HG02678 (cell line): ENCODE data around the gene FLNA.
"Not testable (repeated sequence)": the region's sequence is repeated elsewhere in the genome, so short reads cannot be mapped to it uniquely, and the experiment has no call there.

Experiments
- ATAC-seq: cut with Tn5 transposase; IDR thresholded peaks from one replicate; pipeline ENCODE4 v1.9.1; 2021; ENCODE audit warnings: mild to moderate bottlenecking, moderate library complexity; ENCODE audit not compliant: unreplicated experiment

The FLNA gene

GRCh38 chrX:154398668-154399526, 24.5 kb upstream of the FLNA start:
- ATAC-seq, result peak; percentile 14

DNA sequence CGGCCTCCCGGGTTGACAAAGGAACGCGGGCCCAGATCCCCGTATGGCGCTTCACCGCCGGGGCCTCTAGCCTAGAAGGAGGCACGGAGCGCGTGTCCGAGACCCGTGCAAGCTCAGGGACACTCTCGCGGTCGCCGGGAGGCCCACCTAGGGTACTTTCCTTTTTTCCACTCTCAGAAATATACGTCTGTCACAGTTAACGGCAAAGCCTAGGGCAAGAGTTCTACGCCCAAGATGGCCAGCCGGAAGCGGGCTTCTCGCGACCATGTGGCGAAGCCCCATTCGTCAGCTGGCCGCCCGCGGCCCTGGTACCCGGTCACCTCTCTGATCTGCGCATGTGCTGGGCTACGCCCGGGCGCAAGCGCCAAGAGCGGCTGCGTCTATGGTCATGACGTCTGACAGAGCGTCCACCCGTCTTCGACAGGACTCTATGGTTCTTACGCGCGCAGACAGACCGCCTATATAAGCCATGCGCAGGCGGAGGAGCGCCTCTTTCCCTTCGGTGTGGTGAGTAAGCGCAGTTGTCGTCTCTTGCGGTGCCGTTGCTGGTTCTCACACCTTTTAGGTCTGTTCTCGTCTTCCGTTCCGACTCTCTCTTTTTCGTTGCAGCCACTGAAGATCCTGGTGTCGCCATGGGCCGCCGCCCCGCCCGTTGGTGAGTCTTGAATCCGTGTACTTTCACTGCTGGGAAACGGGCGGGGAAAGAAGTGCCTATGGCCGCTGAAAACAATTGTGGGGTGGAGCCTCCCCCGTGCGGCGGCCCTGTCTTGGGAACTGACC, 23.6 kb upstream of the FLNA start, which contains the start of gene RPL10:
RPL10 (plus strand) TSS at position 490 of the 780 bp plus-strand sequence; CDS start at position 633, 143 bp downstream.
- ATAC-seq, result peak; percentile 80

DNA sequence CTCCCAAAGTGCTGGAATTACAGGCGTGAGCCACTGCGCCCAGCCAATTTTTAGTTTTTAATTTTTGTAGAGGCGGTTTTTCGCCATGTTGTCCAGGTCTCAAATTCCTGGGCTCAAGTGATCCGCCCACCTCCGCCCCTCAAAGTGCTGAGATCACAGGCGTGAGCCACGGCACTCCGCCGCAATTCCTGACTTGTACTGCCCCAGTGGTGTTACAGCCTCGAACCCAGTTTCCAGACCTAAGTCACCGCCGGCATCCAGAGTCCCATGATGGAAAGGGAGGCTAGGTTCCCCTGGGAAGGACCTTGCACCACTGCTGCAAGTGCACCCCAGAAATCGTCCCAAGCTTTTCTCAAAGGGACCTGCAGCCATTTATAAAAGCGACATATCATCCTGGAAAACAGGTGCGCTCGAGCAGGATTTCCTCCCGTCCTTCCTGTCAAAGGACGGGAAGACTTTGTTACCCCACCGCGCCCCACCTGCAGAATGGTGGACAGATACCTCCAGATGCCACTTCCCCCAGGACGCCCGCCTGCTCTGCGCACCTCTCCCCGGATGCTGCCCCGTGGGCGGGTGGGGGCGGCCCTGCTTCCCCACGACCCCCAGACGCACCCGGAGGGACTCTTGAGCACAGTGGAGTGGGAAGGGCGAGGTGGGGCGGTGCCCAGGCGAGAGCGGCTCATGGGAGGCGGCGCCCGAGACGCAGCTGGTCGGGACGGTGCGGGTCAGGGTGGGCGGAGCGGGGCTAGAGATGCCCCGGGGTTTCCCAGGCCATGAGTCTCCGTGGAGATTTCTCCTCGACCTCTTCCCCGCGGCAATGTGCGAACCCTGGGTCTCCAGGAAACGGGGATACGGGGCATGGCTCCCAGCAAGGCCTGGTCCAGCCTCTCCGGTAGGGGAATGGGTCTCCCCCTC, 22.8 kb upstream of the FLNA start:
- peak; percentile 67 for ATAC-seq

- not testable (repeated sequence) for ATAC-seq
Measured at GRCh38 chrX:154396363-154396762, 21.9 kb upstream of the FLNA start.

- peak; percentile 78 for ATAC-seq
Measured at GRCh38 chrX:154389812-154390747, 15.6 kb upstream of the FLNA start.

GRCh38 chrX:154388649-154389048, 14.2 kb upstream of the FLNA start:
- not testable (repeated sequence) for ATAC-seq

DNA sequence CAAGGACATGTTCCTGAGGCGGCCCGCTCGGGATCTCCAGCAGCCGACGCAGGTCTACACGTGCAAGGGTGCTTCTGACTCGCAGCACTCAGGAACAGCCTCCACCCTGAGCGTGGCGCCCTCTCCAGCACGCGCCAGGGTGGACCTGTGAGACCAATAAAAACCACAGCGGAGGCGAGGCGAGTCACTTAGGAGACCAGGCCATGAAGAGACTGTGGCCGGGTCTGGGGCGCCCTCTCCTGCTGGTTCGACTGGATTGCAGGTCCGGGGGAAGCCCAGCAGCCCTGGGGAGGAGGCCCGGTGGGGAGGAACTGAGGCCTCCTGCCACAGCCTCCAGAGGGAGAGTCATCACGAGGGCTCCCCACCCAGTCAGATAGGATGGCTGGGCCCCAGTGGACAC, 13.7 kb upstream of the FLNA start:
- ATAC-seq, result not testable (repeated sequence)

DNA sequence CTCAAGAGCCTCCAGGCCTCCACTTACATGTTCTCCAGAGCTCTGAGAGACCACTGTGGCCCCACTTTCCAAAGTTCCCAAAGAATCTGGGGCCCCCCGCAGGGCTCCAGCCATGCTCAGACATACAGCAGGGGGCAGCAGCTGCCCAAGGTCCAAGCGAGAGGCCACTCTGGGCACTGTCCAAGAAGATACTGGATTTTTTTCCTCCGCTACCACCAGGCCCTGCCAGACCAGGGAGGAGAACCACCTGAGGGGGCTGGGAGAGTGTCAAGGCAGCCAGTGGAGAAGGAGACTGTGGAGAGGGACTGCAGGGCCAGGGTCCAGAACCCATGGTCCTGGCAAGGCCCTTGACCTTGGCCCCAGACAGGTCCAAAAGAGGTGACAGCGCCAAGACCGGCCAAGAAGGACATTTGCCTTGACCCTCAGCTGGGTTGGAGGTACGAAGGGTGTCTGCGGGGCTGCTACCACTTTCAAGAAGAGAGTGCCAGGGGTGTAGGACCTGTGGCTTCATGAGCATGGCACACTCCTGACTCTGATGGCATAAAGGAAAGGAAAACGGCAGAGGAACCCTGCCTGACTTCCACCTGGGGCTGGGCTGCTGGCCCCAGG, 10.0 kb upstream of the FLNA start:
- no peak for ATAC-seq

- no peak for ATAC-seq
Measured at GRCh38 chrX:154383359-154384283, 9.2 kb upstream of the FLNA start.

DNA sequence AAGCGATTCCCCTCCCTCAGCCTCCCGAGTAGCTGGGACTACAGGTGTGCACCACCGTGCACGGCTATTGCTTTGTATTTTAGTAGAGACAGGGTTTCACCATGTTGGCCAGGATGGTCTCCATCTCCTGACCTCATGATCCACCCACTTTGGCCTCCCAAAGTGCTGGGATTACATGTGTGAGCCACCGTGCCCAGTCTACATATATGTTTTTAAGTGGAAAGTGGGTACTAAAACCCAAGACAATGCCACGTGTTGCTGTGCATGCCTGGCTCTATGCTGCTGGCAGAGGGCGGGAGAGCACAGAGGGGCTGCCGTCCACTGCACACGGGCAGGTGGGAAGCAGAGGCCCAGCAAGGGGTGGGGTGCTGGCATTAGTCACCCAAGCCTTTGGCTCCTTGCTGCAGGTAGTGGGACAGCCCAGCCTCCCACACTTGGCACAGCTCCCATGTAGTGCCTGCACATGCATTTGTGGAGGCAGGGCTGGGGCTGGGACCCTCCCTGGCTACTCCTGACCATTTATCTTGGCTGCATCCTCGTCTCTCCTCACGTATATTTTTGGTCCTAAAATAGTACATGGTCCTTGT, 8.1 kb upstream of the FLNA start:
- no peak for ATAC-seq

- ATAC-seq, result no peak
Measured at GRCh38 chrX:154381271-154381670, 6.8 kb upstream of the FLNA start.

DNA sequence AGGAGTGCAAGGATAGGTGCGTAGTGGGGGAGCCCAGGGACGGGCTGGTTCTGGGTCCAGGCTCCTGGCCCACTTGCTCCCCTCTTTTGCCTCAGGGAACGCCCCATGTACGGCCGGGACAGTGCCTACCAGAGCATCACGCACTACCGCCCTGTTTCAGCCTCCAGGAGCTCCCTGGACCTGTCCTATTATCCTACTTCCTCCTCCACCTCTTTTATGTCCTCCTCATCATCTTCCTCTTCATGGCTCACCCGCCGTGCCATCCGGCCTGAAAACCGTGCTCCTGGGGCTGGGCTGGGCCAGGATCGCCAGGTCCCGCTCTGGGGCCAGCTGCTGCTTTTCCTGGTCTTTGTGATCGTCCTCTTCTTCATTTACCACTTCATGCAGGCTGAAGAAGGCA, 6.4 kb upstream of the FLNA start:
- ATAC-seq, result no peak

- ATAC-seq, result no peak
Measured at GRCh38 chrX:154380153-154380552, 5.7 kb upstream of the FLNA start.

- ATAC-seq, result no peak
Measured at GRCh38 chrX:154379569-154379951, 5.1 kb upstream of the FLNA start.

- peak; percentile 80 for ATAC-seq
Measured at GRCh38 chrX:154378799-154379568, 4.5 kb upstream of the FLNA start, which contains the start of gene EMD. Gene EMD, plus strand, starts transcription at chrX:154379295. Its CDS starts 190 bp downstream, at chrX:154379485.

DNA sequence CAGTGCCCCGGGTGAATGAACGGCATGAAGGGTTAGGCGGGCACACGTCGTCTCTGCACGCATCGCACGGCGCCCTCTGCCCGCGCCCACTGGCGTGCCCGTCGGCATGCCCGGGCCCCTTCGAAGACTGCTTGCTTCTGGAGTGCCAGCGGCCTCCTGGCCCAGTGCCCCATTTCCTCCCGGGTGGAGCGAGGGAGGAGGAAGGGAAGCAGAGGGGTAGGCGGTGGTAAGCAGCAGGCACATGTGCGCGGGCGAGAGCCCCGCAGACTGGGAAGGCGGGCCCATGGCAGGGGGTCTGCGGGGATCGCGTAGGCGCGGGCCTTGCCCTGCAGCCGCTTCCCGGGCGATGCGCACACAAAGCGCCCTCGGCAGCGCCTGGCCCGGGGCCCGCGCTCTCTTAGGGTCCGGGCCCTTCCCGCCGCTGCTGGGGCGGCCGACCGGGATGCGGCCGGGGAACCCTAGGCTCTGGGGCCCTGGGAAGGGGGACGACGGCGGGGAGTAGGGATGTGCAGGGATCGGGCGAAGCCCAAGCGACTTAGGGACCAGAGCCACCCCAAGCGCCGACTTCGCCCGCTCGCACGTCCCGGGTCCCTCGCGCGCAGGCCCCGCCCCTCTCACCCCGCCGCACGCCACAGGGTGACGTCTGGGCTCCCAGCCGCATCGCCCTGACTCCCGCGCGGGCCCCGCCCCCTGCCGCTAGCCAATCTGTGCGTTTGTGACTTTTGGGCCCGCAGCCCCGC, 3.8 kb upstream of the FLNA start:
- ATAC-seq, result peak; percentile 1
